Heart left ventricle (tissue), 13 donors: Measurements from ENCODE around the gene TEX13B.

Experiments used
- CTCF ChIP-seq, 12 donors: fragments of 200-600 bp; sonication (generic) in 4 of 12; IDR thresholded peaks; one replicate each; pipeline versions ENCODE4 v1.5.0 to v1.8.0; 2018 to 2022; ENCODE audit warnings: antibody characterized with exemption in 12 of 12, mild to moderate bottlenecking in 5 of 12
- POLR2A ChIP-seq, 2 donors: fragments of 450-650 bp; IDR thresholded peaks; one replicate each; pipeline ENCODE4 v1.6.1; 2017; ENCODE audit warnings: antibody characterized with exemption in 2 of 2, mild to moderate bottlenecking in 2 of 2, moderate library complexity in 2 of 2
- donor health status: ischemic (EF 13 %, LVEDD 7.1; RV severe dilation, severe dysfunction).
- donor health status: DM: no; HTN: yes; CAD: no.
- donor health status: DM: no; HTN: no; CAD: no.
- donor health status: ischemic (EF 25% LVEDD 6.9; RV normal size, moderate dysfunction).
- donor health status: ischemic (EF 25% LVEDD 5.7; RV mildly dilated, moderate dysfunction).
- donor health status: ischemic (EF 35%, LVEDD 5.7; RV mildly dilated, moderate dysfunction).
- donor health status: nonischemic (EF 11% LVEDD 7.7; RV severe dilation, severe dysfunction).
- donor health status: DM: yes; HTN: yes; CAD: no.
- donor health status: PGD.
- donor health status: ischemic (EF 29% LVEDD 5.4; RV normal size, mild dysfunction).
- donor health status: nonischemic (EF 23%, LVEDD 6.1; RV moderate dilation, normal function).

DNA sequence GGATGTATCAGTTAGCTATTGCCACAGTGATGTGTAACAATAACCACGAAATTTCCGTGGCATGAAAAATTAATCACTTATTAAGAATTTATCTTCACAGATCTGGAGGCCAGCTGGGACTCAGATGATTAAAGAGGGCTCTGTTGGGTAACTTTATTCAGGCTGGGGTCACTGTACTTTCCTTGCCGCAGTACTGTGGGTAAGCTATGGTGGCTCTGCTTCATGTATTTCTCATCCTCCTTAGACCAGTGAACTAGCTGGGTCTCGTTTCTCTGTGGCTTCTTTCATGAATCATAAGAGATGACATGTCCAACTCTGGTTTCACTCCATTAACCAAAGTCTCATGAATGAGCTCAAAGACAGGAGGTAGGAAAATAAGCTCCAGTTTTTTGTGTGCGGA, 13.5 kb downstream of the TEX13B start:
- TF ChIP-seq CTCF (IDR thresholded peaks at IDR 0.05) = no peak
- TF ChIP-seq POLR2A (IDR thresholded peaks at IDR 0.05) = no peak
